ENCODE data around the gene ELL.

DNA sequence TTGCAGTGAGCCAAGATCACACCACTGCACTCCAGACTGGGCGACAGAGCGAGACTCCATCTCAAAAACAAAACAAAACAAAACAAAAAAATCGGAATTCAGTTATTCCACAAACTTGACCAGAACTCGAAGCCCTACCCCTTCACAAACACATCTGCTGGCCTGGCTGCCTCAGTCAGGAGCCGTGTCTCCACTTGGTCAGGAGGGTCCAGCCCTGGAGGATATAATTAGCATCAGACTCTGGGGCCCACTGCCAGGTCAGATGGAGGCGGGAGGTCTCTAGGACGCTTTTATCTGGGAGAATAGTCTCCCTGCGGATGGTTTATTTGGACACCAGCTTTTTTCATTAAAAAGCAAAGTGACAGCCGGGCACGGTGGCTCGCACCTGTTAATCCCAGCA is 8.0 kb downstream of the ELL start:
- TF ChIP-seq, protein P1, sequence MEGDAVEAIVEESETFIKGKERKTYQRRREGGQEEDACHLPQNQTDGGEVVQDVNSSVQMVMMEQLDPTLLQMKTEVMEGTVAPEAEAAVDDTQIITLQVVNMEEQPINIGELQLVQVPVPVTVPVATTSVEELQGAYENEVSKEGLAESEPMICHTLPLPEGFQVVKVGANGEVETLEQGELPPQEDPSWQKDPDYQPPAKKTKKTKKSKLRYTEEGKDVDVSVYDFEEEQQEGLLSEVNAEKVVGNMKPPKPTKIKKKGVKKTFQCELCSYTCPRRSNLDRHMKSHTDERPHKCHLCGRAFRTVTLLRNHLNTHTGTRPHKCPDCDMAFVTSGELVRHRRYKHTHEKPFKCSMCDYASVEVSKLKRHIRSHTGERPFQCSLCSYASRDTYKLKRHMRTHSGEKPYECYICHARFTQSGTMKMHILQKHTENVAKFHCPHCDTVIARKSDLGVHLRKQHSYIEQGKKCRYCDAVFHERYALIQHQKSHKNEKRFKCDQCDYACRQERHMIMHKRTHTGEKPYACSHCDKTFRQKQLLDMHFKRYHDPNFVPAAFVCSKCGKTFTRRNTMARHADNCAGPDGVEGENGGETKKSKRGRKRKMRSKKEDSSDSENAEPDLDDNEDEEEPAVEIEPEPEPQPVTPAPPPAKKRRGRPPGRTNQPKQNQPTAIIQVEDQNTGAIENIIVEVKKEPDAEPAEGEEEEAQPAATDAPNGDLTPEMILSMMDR (IDR thresholded peaks at IDR 0.05; ENCODE audit: insufficient read depth, low read depth, low read length) = no peak
- no peak for TF ChIP-seq EZH2 (IDR thresholded peaks at IDR 0.05; ENCODE audit: insufficient read depth, low read length)
